Measurements from ENCODE around the gene ADRB2. TPM values are rescaled to one million over a fixed set of nuclear protein-coding genes. Genes with fewer than 3 reads are reported as not detected.

The ADRB2 gene
- total RNA-seq, 1 donor from 2014 or later = 3.4 TPM

DNA sequence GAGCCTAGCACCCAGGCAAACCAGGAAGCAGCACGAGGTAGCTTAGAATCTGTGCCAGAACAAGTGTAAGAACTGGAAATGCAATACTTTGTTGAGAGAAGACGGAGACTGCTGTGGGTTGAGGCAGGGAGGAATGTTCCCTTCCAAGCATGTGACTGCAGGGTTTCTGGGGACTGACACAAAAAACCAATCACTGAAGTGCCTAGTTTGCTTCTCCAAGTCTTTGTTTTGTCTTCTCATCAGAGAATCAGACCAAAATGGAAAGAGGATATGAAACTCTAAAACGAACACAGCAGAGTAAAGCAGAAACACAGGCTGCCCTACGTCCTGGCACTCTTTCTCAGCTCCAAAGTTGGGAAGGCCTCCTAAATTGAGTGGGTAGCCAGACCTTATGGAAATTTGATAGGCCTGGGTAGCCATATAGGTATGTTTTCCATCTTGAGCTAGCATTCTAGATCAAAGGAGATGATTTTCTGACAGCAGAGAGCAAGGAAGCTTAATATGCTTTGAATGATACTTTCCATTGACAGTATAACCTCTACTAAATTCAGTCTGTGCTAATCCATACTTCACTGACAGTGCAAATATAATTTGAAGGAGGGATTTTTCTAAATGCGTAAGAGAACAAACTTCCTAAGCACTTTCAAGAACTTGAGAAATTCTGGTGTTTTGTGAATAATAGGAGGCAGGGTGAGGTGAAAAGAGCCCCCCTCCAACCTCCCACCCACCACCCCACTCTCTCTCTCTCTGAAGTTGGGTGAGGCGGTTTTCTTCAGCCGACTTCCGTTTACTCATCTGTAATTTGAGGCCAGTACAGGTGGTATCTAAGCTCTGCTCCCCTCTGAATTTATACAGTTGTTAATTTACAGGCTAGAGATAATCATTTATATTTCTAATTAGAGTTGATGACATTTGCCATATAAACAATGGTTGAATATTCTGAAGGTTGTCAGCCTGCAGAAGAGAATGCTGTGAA, 5.5 kb downstream of the ADRB2 start:
- DNase-seq (ENCODE audit: low spot score) = no peak

DNA sequence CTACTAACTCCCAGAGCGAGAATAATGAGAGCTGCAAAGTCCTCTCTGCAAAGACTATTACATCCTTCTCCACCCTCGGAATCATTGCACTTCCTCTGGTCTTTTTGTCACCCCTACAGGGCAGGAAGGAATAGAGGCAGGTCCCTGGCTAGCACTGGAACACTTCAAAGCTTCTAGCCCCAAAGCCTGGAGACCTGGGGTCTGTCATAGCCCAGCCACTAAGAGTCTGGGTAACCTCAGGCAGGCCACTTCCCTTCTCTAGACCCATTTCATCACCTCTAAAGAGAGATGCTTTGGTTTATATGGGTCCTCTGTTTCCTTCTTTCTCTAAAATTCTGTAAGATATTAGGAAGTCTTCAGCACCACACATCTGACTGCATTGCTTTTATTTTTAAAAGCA, 6.7 kb downstream of the ADRB2 start:
- no peak for DNase-seq (ENCODE audit: low spot score)

DNA sequence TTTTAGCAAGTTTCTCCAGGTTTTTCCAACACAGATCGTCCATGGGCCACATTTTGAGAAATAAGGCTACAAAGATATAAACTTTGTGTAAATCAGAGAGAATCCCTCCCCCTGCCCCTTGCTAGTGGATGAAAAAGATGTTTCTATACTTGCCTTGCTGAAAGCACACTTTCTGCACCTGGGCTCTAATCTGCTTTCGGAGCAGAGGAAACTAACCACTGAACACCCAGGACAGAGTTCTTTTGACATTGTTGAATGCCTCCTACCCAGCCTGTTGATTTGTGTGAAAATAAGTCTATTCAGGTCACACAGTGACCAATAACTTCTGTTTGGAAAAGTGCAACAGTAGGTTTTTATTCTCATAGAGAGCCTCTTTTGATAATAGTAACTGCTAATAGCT, 7.5 kb downstream of the ADRB2 start:
- DNase-seq (ENCODE audit: low spot score) = no peak

DNA sequence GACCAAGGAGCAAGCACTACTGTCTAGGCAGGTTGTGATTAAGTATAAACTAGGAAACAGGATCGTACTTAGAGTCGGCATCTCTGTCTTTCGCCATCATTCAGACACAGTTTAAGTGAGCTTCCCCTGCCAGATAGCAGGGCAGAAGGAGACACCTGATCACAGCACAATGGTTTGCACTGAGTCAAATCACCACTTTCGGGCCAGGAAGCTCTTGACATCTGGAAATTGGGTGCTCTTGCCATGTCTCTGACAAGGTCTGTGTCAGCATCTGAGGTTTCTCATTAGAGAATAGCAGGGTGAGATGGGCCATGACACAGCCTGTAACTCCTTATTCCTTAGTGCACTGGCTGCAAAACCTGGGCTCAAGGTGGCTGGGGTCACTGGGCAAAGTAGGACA, 8.3 kb downstream of the ADRB2 start:
- DNase-seq (ENCODE audit: low spot score) = no peak

DNA sequence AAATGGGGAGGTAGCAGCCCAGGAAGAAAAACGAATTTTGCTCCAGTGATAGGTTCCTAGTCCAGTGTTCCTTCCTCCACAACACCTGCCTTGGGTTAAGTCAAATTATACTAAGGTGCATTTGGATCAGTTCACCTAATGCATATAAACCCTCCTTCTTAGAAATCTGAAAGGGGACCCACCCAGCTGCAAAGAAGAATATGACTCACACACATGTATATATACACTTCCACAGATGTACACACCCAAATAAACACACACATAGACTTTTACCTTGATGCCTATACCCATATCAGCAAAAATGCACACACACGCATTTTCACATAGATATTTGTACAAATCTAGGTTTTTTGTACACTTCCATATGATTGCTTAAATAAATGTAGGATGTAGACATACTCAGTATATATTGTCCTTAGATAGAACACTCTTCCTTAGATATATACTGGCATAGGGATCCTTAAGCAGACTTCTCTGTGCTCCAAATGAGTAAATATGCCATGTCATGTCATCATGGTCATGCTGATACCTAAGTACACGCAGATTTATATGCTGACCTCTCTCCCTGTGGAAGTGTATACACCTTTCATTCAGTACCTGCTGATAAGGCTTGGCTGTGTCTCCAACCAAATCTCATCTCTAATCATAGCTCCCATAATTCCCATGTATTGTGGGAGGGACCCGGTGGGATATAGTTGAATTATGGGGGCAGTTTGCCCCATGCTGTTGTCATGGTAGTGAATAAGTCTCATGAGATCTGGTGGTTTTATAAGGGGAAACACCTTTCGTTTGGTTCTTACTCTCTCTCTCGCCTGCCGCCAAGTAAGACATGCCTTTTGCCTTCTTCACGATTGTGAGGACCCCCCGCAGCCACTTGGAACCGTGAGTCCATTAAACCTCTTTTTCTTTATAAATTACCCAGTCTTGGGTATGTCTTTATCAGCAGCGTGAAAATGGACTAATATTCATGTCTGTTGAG, 10.2 kb downstream of the ADRB2 start:
- DNase-seq (ENCODE audit: low spot score) = no peak

DNA sequence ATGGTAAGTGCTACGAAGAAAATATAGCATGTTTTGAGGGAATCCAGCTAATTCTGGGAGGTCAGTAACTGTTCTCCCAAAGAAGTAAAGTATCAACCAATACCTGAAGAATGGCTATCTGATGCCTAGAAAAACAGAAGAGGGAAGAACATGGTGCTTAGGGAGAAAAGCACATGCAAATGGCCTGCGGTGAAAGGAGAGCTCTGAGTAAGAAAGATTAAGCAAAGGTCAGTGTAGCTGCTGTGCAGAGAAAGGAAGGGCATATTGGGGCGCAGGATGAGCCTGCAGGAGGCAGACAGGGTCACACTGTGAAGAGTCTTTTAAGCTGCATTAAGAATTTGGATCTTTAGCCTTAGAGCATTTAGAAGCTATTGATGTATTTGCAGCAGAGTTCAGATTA, 11.0 kb downstream of the ADRB2 start:
- DNase-seq (ENCODE audit: low spot score) = no peak

DNA sequence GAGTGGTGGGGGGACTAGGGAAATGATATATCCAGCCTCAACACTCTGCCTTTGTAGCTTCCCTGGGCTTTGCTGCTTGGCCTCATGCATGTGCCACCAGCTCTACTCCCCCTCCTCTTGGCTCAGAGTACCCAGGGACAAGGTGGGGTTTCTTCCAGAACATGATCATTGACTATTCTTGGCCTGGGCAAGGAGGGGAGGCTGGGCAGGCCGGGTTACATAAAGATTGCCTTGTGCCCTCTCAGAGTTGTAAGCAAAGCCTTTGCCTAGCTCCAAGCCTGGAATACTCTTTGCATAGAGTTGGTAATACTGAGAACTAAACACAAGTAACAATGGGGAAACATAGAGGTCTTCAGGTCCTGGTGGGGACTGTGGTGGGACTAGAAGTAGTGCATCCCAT, 11.9 kb downstream of the ADRB2 start:
- DNase-seq (ENCODE audit: low spot score) = no peak

DNA sequence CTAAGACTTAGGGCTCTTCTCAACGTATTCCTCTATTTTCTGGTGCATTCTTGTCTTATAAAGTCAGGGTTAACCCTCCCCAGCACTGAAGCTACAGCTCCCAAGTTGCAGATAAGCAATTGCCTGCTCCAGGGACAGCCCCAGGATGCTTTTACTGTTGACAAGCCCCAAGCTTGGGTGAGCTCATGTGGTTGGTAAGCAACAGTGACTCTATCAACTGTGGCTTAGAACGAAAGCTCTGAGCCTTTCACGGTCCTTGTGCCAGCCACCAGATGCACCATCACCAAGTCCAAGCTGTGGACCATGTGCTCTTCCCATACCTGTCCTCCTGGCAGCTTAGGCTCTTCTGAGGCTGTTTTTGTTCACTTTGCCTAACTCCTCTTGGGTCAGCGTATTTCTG, 13.5 kb downstream of the ADRB2 start:
- no peak for DNase-seq (ENCODE audit: low spot score)

DNA sequence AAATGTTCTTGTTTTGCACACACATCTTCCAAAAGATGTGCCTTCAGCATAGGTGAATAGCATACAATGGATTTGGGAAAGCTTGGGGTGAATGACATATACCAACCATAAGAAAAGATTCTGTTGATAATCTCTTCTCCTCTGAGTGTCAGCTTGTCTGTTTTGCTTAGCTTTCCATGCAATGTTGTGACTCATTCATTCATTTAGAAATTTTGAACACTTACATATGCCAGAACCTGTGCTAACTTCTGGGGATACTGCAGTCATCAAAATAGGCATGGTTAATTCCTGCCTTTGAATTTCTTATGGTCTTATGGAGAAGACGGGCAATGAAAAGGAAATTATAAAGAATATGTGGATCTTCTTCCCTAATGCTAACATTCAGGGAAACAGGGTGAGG, 14.1 kb downstream of the ADRB2 start:
- no peak for DNase-seq (ENCODE audit: low spot score)

DNA sequence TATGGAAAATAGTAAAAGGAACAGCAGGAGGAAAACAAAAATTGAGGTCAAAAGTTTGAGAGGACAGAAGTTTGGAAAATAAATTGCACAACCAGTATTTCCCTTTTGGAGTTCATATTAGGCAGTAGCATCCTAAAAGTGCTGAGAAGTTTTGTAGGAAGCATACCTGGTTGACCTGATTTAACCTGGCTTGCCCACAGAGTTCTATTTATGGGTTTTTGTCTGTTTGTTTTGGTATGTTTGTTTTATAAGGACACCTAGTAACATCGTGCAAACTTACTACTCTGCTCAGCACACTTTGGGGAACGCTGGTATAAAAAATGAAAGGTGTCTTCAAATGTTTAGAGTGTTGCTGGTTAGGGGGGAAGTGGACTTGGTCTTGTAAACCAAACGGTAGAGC, 15.1 kb downstream of the ADRB2 start:
- DNase-seq (ENCODE audit: low spot score) = no peak

DNA sequence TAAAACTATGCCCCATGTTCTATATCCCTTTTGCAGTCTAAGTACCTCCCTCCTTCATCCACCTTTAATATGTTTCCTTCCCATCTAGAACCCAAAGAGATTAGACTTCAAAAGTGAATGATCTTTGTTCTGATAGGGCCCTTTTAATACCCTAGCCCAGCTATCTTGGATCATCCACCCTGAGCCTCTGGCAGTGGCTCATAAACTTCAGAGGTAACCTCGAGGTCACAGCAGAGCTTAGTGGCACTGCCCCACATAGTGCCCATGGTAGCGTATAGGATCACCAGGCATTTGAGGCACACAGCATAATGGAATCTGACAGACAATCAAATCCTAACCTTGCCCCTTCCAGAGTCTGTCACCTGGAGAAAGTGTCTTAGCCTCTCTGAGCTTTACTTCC, 15.8 kb downstream of the ADRB2 start:
- DNase-seq (ENCODE audit: low spot score) = no peak

DNA sequence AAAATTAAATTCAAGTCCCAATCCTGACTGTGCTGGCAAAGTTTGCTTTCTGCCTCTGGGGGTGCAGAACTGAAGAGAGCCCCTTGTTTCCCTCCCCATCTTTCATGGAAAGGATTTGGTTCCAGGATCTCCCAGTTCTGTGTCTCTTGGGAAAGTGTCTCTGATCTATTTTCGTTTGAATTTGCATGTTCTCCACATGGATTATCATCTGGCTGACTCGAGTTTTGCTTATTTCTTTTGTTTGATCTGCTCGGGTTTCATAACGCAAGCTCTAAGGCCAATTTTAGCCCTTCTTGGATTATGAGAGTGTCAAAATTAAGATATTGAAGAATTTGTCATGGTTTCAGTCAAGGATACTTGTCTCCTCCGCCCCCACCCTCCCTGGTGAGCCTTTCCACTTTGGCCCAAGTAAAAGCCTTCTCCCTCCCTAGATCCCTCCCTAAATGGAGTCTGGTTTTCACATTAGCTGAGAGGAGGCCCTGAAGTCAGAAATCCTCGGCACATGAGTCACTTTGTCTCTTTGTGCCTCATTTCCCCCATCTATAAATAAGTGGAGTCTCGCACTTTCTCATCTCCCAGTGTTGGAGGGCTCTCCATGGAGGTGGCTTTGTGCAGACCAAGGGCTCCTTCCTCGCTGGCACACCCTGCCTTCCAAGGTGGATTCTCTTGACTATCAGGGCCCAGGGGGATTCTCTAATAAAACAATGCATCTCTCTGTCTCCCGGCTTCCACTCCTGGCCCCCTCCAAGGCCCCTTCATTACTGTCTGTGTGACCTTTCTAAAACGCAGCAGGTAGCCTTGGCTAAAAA, 17.3 kb downstream of the ADRB2 start:
- no peak for DNase-seq (ENCODE audit: low spot score)

DNA sequence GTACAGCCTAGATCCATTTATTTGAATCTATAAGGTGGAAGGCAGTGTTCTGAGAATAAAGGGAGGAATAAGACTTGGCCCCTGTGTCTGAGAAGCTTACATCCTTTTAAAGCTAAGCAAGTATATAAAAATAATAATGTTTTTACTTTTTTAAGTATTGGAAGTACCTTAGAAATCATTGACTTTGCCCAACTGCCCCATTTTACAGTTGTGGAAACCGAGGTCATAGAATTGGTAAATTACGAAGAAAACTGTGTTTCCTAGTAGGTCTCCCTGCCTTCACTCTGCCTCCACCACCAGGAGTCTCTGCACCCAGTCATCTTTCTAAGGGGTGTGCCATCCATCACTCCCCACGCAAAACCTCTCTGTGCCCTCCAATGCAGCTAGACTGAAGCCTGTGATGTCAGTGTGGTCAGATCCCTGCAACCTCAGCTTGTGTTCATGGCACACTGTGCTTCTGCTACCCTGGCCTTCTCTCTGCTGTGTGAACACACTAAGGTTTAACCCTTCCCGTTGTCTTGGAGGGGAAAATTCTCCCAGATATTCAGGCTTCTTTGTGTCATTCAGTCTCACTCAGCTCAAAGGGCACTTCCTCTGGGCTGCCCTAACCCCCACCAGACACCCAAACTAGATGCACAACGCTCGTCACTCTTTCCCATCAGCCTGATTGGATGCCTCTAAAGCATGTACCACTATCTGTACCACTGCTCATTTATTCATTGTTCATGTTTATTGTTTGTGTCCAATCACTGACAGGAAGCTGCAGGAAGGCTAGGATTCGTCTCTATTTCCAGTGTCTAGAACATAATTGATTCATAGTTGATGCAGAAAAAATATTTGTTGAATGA, 18.2 kb downstream of the ADRB2 start:
- DNase-seq (ENCODE audit: low spot score) = no peak

DNA sequence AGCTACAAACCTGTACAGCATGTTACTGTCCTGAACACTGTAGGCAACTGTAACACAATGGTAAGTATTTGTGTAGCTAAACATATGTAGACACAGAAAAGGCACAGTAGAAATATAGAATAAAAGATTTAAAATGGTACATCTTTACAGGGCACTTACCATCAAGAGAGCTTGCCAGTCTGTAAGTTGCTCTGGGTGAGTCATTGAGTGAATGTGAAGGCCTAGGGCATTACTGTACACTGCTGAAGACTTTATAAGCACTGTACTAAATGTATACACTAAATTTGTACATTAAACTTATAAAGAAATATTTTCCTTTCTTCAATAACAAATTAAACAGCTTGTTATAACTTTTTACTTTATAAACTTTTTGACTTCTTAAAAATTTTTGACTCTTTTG, 20.5 kb downstream of the ADRB2 start:
- no peak for DNase-seq (ENCODE audit: low spot score)

DNA sequence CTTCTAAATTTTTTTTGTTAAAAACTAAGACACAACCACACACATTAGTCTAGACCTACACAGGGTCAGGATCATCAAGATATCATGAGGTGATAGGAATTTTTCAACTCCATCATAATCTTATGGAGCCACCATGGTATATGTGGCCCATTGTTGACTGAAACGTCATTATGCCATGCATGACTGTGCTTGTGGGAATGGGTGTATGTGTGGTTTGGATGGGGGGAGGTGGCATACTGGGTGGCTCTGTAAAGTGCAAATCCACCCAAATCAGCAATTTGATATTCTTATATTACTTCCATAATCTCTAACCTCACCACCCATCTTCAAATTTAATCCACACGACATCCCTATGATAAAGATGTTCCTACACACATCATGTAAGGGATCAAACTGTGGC, 21.0 kb downstream of the ADRB2 start:
- DNase-seq (ENCODE audit: low spot score) = no peak

DNA sequence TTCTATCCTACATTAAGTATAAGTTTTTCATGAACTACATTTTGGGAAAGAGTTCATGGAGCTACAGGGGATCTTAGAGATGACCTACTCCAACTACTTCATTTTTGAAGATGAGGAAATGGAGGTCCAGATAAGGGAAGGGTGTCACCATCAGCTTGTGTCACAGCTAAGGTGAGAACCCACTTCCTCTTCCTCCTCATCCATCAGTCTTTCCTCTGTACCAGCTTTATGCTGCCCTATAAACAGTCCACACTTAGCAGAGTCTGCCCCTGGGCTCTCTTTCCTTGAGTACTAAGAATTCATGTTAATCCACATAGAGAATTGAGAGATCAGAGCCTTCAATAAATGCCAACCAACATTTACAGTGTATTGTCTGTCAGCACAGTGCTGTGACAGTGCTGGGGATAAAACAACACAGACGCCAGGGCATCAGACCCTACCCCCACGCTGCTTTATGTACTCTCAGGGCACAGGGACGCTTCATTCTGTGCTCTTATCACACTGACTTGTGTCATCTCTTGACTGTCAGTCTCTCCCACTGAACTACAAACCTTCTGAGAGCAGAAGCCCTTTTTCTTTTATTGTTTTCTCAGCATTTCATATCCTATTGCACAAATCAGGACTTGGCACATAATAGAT, 22.1 kb downstream of the ADRB2 start:
- DNase-seq (ENCODE audit: low spot score) = no peak

DNA sequence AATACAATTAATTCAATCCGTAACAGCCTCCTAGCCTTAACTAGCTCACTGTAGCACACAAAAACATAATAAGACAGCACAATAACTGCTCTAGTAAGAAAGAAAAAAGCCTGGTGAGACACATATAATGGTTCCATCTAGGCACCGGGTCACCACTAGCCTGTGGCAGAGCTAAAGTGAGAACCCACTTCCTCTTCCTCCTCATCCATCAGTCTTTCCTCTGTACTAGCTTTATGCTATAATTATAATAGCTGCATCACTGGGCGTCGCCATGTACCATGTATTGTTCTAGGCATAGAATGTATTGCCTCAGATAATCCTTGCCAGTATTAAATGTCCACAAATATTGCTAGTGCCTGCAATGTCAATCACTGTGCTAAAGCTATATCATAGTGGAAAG, 23.1 kb downstream of the ADRB2 start:
- DNase-seq (ENCODE audit: low spot score) = peak; percentile 18

DNA sequence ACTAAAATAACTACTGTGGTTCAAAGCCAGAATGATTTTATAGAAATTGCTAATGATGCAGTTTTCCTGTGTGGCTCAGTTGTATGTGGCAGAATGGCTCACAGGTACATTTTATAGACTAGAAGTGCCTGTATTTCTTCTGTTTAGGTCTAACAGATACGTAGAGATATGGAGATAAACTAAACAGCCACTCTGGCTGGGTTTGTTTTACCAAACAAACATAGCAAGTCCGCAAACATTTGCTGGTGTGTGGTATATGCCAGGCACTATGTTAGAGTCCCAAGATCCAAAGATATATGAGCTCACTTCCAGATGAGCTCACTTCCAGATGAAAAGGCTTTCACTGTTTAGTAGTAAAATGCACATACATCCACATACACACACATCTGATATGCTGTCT, 24.4 kb downstream of the ADRB2 start:
- DNase-seq (ENCODE audit: low spot score) = no peak

DNA sequence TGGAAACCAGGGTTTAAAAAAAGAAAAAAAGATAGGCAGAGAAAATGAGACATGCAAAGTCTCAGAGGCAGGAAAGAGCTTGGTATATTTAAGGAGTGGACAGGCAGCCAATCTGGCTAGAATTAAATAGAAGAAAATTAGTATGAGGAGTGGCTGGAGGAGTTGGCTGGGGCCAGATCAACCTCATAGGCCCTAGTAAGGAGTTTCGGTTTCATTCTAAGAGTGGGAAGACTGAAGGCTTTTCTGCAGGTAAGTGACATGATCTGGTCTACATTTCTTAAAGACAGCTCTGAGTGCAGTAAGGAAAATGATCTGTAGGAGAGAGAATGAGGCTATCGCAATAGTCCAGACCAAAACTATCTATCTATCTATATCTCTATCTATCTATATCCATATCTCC, 27.5 kb downstream of the ADRB2 start:
- DNase-seq (ENCODE audit: low spot score) = no peak

DNA sequence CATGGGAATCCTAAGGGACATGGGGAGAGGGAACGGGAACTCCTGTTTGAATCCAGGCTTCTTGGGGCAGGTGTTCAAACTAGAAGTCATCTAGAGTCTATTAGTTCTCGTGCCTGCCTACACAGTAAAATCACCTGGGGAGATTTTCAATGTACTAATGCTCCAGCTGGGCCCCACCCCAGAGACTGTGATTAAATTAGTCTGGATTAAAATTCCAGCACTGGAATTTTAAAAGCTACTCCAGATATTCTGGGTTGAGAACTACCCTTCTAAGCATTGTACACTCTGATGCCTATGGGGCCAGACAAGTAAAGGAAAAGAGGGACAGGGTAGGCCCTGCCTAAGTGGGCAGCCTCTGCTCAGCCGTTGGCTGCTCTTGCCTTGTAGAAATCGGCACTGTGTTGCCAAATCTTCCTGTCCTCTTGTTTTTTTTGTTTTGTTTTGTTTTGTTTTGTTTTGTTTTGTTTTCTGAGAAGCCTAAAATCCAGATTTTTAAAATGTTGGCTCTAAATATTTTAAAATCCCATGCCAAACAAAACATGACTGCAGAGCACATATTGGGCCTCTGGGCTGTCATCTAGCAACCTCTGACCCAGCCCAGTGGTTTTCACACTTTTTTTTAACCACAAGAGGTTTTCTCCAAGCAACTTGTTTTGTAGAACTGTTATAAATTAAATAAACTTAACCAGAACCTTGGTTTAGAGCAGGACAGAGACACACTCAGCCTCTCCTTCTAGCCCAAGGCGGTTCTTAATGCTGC, 29.0 kb downstream of the ADRB2 start:
- no peak for DNase-seq (ENCODE audit: low spot score)

Data from mucosa of gallbladder (tissue), 1 donor.